ENCODE data around the gene FUT7.

Gene FUT7, protein sequence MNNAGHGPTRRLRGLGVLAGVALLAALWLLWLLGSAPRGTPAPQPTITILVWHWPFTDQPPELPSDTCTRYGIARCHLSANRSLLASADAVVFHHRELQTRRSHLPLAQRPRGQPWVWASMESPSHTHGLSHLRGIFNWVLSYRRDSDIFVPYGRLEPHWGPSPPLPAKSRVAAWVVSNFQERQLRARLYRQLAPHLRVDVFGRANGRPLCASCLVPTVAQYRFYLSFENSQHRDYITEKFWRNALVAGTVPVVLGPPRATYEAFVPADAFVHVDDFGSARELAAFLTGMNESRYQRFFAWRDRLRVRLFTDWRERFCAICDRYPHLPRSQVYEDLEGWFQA

DNA sequence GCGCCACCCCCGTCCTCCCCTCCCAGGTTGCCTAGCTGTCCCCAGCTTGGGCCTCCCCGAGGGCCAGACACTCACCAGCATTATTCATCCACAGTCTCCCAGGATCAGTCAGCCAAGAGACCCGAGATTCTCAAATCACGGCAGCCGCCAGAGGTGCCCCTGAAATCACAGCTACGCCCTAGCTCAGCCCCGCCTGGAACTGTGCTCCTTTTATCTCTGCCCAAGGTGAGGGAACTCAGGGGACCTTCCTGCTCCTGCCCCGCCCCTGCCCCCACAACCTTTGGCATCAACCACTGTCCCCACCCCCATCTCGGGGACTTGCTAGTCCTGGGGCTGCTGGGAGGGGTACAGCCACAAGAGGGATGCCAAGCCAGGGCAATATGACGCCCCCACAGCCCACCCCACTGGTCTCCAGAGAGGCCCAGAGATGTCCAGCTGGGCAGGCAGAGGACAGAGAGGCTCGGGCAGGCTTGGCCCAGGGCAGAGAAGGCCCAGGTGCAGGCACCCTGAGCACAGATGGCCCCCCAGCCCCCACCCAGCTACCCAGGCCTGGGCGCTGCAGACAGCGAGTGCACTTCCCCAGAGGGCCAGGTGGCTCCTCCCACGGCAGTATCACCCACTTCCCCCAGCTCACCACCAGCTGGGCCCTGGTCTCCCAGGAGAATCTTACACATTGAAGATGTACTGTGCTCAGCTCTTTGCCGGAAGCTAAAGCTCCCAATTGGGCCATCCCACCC lies at the start of gene FUT7:
FUT7 (minus strand) TSS at position 185 of the 737 bp plus-strand sequence; CDS start at position 88, 97 bp downstream.
- peak; percentile 56 to 67 for DNase-seq

DNA sequence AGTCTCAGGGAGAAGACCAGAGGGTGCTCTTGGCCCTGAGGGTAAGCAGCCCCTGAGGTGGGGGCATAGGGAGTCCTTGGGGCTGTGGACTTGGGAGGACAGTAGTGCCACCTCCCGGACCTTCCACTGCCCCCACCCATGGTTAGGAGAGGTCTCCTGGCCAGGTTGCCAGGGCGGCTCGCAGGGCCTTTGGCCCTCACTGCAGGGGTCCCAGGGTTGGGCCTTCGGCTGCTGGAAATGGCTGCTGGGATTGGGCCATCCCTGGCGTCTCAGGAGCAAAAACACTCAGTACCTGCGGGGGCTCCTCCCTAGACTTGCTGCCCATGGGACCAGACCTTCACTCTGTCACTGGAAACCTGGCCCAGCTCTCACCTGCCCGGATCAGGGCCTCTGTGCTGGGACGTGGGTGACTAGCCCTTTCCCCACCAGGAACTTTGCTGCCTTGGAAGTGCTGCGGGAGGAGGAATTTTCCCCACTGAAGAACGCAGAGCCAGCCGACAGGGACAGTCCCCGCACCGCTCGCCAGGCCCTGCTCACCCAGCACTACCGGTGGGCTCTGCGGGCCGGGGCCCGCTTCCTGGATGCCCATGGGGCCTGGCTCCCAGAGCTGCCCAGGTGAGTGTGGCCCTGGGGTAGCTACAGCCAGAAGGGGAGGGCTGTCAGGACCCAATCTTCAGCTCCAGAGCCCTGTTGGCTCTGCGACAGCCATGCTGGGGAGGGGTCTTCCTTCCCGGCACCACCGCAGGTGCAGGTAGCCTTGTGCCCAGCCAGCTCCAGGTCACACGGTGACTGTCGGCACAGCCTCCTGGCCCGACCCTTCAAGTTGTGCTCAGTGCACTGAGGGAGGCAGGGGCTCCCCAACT lies 48.6 kb upstream of the FUT7 start:
- no peak for DNase-seq

DNA sequence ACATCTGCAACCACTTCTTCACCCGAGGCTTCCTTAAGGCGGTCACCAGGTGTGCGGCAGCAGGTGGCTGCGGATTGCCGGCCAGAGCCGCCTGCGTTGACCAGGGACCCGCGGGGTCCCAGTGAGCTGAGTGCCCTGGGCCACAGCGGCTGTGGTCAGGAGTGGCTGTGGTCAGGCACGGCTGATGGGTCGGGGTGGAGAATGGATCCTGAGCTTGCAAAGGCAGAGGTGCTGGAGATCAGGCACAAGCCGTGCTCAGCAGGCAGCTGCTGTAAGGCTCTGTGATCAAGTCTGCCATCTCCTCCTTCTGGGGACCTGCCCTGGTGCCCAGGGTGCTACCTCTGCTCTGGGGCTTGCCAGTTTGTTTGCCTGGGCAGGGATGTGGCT lies 47.5 kb upstream of the FUT7 start:
- DNase-seq = no peak

DNA sequence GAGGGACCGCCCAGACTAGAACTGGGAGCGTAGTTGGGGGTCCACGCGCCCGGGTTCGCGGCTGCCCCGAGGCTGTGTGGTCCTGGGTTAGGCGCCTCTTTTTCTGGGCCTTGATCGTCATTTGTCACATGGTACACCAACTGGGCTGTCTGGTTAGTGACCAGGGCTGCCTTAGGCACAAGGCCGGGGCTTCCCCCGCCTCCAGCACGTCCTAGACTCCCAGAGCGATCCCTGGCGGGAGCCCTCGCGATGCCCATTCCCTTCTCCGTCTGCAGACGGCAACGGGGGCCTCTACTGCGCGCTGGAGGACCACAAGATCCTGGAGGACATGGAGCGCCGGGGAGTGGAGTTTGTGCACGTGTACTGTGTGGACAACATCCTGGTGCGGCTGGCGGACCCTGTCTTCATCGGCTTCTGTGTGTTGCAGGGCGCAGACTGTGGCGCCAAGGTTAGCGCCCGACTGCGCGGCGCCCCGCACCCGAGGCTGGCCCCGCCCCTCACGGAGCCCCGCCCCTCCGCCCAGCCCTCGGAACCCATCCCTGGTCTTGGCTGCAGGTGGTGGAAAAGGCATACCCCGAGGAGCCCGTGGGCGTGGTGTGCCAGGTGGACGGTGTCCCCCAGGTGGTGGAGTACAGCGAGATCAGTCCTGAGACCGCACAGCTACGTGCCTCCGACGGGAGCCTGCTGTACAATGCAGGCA lies 47.0 kb upstream of the FUT7 start:
- DNase-seq = no peak

DNA sequence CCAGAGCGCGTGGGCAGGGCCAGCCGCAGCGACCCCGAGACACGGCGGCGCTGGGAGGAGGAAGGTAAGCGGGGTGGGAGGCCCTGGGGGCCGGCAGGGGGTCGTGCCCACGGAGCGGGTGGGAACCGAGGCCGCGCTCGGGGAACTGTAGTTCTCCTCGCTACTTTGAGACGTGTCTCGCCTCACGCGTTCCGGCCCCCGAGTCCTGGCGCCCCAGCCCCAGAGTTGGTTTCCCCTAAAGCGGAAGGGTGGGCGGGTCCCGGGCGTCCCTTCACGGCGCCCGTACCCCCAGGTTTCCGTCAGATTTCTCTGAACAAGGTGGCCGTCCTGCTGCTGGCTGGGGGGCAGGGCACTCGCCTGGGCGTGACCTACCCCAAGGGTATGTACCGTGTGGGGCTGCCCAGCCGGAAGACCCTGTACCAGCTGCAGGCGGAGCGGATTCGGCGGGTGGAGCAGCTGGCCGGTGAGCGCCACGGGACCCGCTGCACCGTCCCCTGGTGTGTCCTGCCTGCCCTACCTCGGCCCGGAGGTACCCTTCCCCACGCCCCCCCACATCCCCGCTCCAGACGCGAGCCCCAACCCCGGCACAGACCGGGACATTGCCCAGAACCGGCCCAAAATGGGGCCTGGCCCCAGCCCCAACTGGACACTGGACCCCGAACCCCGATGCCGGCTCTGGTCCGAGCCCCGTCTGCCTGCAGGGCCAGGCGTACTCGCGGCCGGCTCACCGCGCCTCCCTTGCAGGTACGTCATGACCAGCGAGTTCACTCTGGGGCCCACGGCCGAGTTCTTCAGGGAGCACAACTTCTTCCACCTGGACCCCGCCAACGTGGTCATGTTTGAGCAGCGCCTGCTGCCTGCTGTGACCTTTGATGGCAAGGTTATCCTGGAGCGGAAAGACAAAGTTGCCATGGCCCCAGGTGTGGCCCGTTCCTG lies 46.1 kb upstream of the FUT7 start:
- DNase-seq = peak; percentile 49 to 67

DNA sequence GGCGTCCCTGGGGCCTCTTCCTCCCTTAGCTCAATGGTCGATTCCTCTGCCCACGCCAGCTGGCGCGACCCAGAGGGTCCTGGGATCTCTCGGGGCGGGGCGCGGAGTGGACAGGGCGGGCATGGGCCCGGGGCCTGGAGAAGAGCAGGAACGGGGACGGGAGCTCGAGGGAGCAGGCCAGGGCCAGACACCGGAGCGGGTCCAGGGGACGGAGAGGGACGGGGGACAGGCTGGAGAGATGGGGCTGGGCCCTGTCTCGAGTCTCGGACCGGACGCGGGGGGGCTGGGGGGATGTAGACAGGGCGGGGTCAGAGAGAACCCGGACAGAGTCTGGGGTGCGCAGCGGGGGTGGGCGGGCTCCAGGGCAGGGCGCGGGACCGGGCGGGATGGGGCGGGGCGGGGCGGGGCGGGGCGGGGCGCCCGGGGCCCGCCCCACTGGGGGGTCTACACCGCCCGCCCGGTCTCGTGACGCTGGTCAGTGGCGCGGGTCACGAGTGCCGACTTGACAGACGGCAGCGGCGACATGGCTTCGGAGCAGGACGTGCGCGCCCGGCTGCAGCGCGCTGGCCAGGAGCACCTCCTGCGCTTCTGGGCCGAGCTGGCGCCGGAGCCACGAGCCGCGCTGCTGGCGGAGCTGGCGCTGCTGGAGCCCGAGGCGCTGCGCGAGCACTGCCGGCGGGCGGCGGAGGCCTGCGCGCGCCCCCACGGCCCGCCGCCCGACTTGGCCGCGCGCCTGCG lies 45.3 kb upstream of the FUT7 start, which contains the start of gene UAP1L1:
UAP1L1 (plus strand) TSS at position 508 of the 738 bp plus-strand sequence; CDS start at position 524, 16 bp downstream.
- peak; percentile 52 to 72 for DNase-seq

DNA sequence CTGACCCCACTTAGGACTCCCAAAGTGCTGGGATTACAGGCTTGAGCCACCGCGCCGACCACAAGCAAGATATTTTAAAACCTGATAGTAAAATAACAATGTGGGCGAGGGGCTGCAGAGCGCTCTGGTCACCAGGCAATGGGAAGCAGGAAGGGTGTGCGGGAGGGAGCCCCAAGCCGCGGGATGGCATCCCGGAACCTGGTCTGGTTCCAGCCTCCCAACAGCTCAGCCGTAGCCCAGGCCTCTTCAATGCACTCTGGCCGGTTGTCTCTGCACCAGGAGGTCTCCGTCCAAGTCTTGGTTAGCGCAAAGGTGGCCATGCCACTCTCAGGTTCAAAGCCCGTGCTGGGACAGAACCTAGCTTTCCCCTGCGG lies 44.7 kb upstream of the FUT7 start:
- DNase-seq = no peak

DNA sequence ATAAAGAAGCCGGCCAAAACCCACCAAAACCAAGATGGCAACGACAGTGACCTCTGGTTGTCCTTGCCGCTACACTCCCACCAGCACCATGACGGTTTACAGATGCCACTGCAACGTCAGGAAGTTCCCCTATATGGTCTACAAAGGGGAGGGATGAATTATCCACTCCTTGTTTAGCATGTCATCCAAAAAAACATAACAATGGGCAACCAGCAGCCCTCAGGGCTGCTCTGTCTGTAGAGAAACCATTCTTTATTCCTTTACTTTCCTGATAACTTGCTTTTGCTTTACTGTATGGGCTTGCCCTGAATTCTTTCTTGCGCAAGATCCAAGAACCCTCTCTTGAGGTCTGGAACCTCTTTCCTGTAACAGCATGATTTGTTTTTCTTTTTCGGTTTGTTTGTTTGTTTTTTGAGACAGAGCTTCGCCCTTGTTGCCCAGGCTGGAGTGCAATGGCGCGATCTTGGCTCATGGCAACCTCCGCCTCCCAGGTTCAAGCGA lies 43.4 kb upstream of the FUT7 start:
- no peak for DNase-seq

DNA sequence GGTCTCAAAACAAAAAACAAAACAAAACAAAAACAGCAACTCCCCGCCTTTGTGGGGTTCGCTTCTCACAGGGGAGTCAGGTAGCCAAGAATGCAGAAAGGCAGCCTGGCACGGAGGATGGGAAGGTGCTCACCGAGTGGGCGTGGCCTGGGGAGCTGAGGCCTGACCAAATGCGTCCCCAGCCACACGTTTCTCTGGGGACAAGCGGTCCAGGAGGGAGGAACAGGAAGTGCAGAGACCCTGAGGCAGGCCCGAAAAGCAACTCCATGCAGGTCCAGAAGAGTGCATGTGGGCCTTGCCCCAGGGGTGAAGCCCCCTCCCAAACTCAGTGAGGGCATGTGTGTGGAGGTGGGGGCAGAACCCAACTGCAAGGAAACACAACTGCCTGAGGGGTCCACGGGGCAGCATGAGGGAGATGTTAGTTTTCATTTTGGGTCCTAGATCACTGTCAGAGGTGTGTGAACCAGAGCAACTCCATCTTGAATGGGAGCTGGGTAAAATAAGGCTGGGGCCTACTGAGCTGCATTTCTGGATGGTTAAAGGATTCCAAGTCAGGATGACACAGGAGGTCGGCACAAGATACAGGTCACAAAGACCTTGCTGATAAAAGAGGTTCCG lies 42.9 kb upstream of the FUT7 start:
- DNase-seq = no peak

DNA sequence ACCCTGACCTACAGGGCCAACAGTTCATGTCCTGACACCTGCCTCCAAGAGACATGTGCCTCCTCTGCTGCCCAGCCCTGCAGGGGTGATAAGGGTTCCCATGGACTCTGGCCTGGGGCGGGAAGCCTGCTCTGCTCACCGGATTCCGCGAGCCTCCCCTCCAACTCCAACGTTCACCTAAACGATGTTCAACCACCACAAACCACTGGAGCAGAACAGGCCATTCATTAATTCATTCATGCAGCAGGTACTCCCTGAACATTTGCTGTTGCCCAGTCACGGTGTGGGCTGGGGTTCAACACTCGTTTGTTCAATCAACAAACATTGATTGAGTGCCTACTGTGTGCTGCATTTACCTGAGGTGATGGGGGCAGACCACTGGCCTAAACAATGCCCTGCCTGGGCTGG lies 42.1 kb upstream of the FUT7 start:
- no peak for DNase-seq

DNA sequence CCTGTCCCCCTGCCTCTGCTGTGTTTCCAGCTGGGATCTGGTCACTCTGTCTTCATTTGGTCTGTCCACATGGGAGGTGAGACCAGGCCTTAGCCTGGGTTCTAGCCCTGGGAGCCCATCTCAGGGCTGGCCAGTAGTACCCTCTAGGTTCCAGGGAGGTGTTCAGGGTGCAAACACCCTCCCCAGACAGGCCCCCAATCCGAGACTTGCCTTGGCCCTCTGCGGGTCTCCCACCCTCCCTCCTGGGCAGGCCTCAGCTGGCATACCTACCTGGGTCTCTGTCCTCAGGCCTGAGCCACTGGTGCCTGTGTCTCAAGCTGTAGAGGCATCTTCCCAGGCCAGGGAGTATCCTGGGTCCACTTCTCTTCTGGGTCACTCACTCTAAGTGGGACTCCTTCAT lies 39.4 kb upstream of the FUT7 start:
- DNase-seq = no peak

DNA sequence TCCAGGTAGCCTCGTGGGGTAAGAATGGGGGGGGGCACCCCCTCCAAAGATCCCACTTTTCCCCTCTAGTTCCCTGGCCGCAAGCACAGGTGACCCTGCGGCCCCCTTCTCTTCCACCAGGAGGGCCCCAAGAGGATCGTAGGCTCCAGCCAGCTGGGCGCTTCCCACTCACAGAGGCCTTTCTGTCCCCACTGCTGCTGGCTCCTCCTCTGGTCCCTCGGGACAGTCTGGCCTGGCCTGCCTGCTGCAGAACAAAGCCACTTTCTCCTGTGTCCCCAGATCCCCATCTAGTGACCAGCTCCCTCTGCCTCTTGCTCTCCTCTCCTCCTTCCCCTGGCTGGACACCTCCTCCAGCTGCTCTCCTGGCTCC lies 39.0 kb upstream of the FUT7 start:
- DNase-seq = no peak

DNA sequence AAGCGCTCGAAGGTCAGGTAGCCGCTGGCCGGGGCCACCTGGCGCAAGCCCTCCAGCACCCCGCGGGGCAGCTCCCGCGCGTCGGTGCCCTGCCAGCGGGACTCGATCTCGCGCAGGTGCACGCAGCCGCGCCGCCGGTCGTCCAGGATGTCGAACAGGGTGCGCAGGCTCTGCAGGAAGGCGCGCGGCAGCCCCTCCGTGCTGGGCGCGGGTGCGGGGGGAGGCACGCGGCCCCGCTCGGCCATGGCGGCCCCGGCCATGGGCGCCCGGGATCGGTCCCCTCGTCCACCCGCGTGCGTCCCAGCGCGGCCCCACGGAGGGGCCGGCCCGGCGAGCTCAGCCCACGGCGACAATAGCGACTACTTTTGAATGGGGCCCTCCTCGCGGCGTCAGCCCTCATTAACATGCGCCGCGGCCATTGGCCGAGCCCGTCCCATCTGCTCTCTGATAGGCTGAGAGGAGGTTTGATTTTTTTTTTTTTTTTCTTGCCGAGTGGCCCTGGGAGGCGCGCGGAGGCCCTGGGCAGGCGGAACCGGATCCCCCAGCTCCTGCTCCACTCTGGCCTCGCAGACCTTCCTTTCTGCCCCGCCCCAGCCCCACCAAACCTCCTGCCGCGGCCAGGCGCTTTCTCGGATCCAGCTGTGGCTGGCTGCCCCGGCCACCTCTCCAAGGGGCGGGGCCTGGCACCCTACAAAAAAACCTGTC lies 38.5 kb upstream of the FUT7 start, which contains the start of gene SAPCD2:
SAPCD2 (minus strand) TSS at position 357 of the 705 bp plus-strand sequence; CDS start at position 260, 97 bp downstream.
- DNase-seq = peak; percentile 86 to 89

DNA sequence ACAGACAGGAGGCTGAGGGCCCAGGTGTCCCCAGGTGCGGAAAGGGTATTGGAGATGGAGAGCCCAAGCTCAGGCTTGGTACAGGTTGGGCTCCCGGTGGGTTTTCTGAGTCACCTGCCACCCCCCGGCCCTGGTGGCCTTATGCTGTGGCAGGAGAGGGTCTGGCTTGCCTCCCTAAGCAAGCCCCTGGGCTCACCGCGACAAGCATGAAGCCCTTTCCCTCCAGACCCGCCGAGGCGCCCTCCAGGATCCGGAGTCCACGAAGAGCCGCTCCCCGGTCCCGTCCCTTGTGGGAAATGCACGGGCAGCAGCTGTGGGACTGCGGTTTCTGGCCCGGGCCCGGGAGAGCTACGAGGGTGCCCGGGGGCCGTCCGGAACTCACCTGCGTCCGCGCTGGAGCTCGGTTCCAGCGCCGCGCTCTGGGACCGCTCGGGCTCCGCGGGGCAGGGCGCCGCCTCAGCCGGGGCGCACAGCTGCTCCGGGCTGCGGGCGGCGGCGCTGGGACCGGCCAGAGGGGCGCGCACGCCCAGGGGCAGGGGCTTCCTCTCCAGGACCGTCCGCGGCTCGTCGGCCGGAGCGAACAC lies 37.7 kb upstream of the FUT7 start:
- DNase-seq = no peak

DNA sequence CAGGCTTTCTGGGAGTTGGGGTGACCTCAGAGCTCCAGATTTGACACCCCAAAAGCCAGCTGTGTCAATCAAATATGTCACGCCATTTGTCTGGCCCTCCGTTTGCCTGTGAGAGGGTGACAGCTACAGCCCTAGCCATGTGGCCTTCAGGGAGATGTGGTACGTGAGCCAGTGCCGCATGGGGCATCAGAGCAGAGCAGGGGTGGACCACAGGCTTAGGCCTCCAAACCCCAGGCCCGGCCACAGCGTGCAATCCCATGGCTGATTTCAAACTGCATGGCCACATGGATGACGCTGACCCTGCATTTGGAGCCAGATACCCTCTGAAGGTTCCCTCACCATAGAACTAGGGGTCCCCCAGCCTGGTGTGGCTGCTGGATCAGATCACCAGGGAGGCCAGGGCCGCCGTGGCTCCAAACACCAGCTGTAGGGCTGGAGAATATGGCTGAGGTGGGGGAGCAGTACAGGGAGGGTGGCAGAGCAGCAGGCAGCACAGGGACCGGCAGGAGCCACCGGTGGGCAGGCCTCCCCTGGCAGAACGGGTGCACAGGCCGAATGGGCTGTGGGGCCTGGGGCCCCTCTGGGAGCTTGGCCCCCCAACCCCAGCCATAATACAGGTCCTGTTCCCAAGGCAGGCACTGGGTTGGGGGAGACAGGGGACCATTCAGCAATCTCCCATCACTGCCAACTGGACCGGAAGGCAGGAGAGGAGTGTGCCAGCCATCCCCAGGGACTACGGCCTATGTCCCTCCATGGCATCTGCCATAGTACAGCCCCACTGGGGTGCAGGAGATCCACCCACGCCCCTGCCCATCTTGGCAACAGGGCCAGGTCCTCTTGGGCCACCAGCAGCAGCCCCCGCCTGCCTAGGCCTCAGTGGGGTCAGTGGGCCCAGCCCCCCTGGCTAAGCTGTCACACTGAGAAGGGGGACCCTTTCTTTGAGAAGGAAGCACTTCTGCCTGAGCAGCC lies 36.9 kb upstream of the FUT7 start:
- no peak for DNase-seq

DNA sequence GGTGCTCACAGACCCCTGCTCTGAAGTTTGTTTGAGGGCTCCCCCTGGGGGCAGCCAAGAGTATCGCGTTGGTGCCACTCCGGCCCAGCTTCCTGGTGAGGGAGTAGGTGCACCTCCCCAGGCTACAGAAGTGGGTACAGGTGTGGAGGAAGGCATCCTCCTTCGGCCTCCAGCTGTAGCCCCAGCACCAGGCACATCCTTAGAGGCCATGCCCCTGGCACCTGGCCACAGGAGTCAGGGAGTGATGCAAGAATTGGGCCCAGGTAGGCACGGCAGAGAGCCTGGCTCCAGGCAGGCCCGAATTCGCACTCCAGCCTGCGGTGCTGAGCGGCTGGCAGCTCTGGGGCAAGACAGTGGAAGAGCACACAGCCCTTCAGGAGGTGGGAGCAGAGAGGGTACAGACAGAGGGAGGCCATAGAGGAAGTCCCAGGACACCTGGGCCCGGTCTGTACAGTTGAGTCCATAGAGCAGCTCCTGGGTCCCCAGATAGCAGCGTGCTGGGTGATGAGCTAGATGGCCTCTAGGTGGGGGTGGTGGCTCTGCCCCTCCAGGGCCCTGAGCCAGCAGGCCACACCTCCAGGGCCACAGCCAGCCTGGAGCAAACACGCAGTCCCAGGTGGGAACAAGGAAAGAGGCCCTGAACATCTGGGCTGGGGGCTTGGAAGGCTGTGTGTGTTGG lies 36.1 kb upstream of the FUT7 start:
- DNase-seq = peak; percentile 90 to 92
